Astrocyte (in vitro differentiated cells and primary cell): ENCODE measurements around the gene NOG.

Experiments used
- CTCF ChIP-seq: IDR thresholded peaks from 2 replicates; pipeline ENCODE4 v1.5.1; 2011; ENCODE audit warnings: low read depth, mild to moderate bottlenecking, inconsistent platforms, low read length, moderate library complexity; ENCODE audit not compliant: insufficient read depth
- EZH2 ChIP-seq: IDR thresholded peaks from 2 replicates; pipeline ENCODE4 v1.6.1; 2012; ENCODE audit warnings: mild to moderate bottlenecking, low read length, inconsistent platforms; ENCODE audit not compliant: insufficient read depth

- TF ChIP-seq CTCF (no peak), EZH2 (no peak)
Observed at GRCh38 chr17:56577190-56577842, 16.2 kb upstream of the NOG start.
